WTC11 (cell line): ENCODE results near the gene NPAS3.

Experiments
- ARID4B ChIP-seq: sonication (generic); formaldehyde crosslinking; IDR thresholded peaks from 2 replicates; pipeline ENCODE4 v1.8.0; 2023; ENCODE audit warnings: missing genetic modification reagents, mild to moderate bottlenecking, borderline replicate concordance
- CBFB ChIP-seq: sonication (generic); formaldehyde crosslinking; IDR thresholded peaks from 2 replicates; pipeline ENCODE4 v1.8.1; 2022; ENCODE audit warnings: mild to moderate bottlenecking, low read depth, missing genetic modification reagents
- CTCF ChIP-seq: fragments of 200-600 bp; IDR thresholded peaks from 2 replicates; pipeline ENCODE4 v1.8.0; 2022; ENCODE audit warnings: antibody characterized with exemption
- ELF4 ChIP-seq: sonication (generic); formaldehyde crosslinking; IDR thresholded peaks from 2 replicates; pipeline ENCODE4 v1.8.1; 2022; ENCODE audit warnings: low read depth, mild to moderate bottlenecking, moderate library complexity, missing genetic modification reagents
- MAX ChIP-seq: sonication (generic); formaldehyde crosslinking; IDR thresholded peaks from 2 replicates; pipeline ENCODE4 v1.8.0; 2022; ENCODE audit warnings: mild to moderate bottlenecking, missing genetic modification reagents
- NR1H2 ChIP-seq: sonication (generic); formaldehyde crosslinking; IDR thresholded peaks from 2 replicates; pipeline ENCODE4 v1.9.0; 2021; ENCODE audit warnings: mild to moderate bottlenecking, moderate library complexity, missing genetic modification reagents
- SMAD3 ChIP-seq: sonication (generic); formaldehyde crosslinking; IDR thresholded peaks from 2 replicates; pipeline ENCODE4 v1.8.0; 2022; ENCODE audit warnings: missing genetic modification reagents, mild to moderate bottlenecking, borderline replicate concordance
- SP1 ChIP-seq: sonication (generic); formaldehyde crosslinking; conservative IDR thresholded peaks from 2 replicates; pipeline ENCODE4 v1.8.1; 2022; ENCODE audit warnings: missing genetic modification reagents
- STAT6 ChIP-seq: sonication (generic); formaldehyde crosslinking; conservative IDR thresholded peaks from 2 replicates; pipeline ENCODE4 v1.8.1; 2023; ENCODE audit warnings: mild to moderate bottlenecking, low read depth, missing genetic modification reagents, moderate library complexity
- TEAD1 ChIP-seq: sonication (generic); formaldehyde crosslinking; IDR thresholded peaks from 2 replicates; pipeline ENCODE4 v1.8.0; 2022; ENCODE audit warnings: mild to moderate bottlenecking, missing genetic modification reagents
- TP53 ChIP-seq: sonication (generic); formaldehyde crosslinking; IDR thresholded peaks from 2 replicates; pipeline ENCODE4 v1.8.1; 2023; ENCODE audit warnings: mild to moderate bottlenecking, missing genetic modification reagents

- TF ChIP-seq CTCF (no peak), SP1 (CRISPR knock-in tag) (no peak), TEAD1 (CRISPR knock-in tag) (no peak), ARID4B (CRISPR knock-in tag) (no peak), NR1H2 (CRISPR knock-in tag) (no peak), MAX (CRISPR knock-in tag) (no peak), TP53 (no peak), ELF4 (no peak), CBFB (CRISPR knock-in tag) (no peak), SMAD3 (CRISPR knock-in tag) (no peak), STAT6 (CRISPR knock-in tag) (no peak)
These were observed 602.5 kb downstream of the NPAS3 start for GRCh38 chr14:33541171-33541570.
